Nucleus accumbens (tissue), 56 donors: ENCODE data around the gene SCARF2.
"Not testable (repeated sequence)": the region's sequence is repeated elsewhere in the genome, so short reads cannot be mapped to it uniquely, and the experiment has no call there.

Experiments
- DNase-seq, 56 donors: peaks; one replicate each; lab custom pipeline; 2025; lab: John Stamatoyannopoulos, UW

Gene SCARF2

GRCh38 chr22:20464096-20464614, 26.5 kb upstream of the SCARF2 start:
- no peak for DNase-seq

GRCh38 chr22:20463324-20464095, 25.9 kb upstream of the SCARF2 start:
- DNase-seq = no peak

GRCh38 chr22:20459862-20460261, 22.2 kb upstream of the SCARF2 start:
- DNase-seq = no peak

GRCh38 chr22:20459152-20459542, 21.5 kb upstream of the SCARF2 start:
- no peak for DNase-seq

- no peak for DNase-seq
Measured at GRCh38 chr22:20458530-20459151, 21.0 kb upstream of the SCARF2 start.

GRCh38 chr22:20457506-20458240, 20.0 kb upstream of the SCARF2 start:
- DNase-seq = no peak

GRCh38 chr22:20456722-20457076, 19.1 kb upstream of the SCARF2 start:
- no peak for DNase-seq

- DNase-seq = peak in 50 of 56 donors; percentile 8 to 80 (median 52)
Measured at GRCh38 chr22:20456064-20456721, 18.6 kb upstream of the SCARF2 start.

GRCh38 chr22:20455709-20456063, 18.1 kb upstream of the SCARF2 start:
- no peak for DNase-seq

GRCh38 chr22:20453222-20453621, 15.6 kb upstream of the SCARF2 start:
- DNase-seq = no peak

- DNase-seq = no peak
Measured at GRCh38 chr22:20451920-20452319, 14.3 kb upstream of the SCARF2 start.

- not testable (repeated sequence) for DNase-seq
Measured at GRCh38 chr22:20451129-20451778, 13.6 kb upstream of the SCARF2 start.

- no peak for DNase-seq
Measured at GRCh38 chr22:20450551-20450906, 12.9 kb upstream of the SCARF2 start.

- no peak for DNase-seq
Measured at GRCh38 chr22:20449819-20450550, 12.4 kb upstream of the SCARF2 start.

GRCh38 chr22:20448630-20449029, 11.0 kb upstream of the SCARF2 start:
- no peak for DNase-seq

- DNase-seq = no peak
Measured at GRCh38 chr22:20446383-20446970, 8.9 kb upstream of the SCARF2 start.

GRCh38 chr22:20444325-20444724, 6.7 kb upstream of the SCARF2 start:
- DNase-seq = no peak

- no peak for DNase-seq
Measured at GRCh38 chr22:20442485-20443284, 5.1 kb upstream of the SCARF2 start.
